CD4-positive, alpha-beta T cell treated with Interleukin-17A for 1 hour (primary cell): ENCODE results near the gene DIP2B.
A peak's percentile ranks its signal among the peaks of the same experiment; 100 is the strongest.

Experiments used
- DNase-seq: peaks from one replicate; pipeline ENCODE4 v3.0.0-alpha.2; 2020

The DIP2B gene

DNA sequence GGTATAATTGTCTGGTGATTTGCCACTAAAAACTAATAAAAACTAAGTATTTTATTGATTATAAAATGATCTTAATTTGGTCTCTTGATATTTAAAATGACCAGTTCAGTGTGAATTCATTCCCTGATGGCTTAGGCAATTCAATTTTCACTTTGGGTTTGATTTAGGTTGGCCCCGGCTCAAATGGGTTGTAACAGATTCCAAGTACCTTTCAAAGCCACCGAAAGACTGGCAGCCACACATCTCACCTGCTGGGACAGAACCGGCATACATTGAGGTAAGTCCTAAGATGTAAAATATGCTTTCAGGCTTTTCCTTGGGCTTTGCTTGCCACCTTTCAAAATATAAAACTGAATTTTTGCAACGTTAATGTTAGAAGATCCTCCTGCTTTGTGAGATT is 181.6 kb downstream of the DIP2B start:
- DNase-seq = no peak

DNA sequence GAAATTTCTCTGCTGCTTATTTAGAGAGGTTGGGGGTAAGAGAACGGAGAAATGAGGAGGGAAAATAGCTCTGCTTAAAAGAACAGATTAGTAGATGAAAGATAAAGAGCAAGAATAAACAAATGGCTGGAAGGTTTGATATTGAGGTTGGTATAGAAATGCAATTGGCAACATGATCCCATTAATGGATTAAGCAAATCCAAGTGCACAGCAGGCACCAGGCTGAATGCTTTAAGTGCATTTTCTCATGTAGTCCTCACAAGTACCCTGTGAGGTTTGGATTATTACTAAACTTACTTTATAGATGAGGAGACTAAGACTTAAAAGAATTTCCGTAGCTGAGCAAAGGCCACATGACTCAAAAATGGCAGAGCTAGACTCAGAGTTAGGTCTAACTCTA is 182.2 kb downstream of the DIP2B start:
- no peak for DNase-seq

GRCh38 chr12:50689437-50689836 is 184.7 kb downstream of the DIP2B start:
- no peak for DNase-seq

DNA sequence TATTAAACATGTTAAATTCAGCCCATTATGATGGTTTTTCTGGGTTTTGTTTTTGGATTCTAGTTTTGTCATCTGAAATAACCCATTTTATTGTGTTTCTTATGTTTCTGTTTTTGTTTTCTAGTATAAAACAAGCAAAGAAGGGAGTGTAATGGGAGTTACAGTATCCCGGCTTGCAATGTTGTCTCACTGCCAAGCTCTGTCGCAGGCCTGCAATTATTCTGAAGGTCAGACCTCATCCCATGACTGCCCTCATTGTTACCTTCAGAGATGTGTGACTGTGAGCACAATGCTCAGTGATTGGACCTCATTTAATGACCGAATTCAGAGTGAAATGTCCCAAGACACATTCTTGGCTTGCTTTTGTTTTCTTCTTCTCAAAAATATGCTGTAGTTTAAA is 186.1 kb downstream of the DIP2B start:
- no peak for DNase-seq

GRCh38 chr12:50695961-50696360 is 191.2 kb downstream of the DIP2B start:
- DNase-seq = no peak

DNA sequence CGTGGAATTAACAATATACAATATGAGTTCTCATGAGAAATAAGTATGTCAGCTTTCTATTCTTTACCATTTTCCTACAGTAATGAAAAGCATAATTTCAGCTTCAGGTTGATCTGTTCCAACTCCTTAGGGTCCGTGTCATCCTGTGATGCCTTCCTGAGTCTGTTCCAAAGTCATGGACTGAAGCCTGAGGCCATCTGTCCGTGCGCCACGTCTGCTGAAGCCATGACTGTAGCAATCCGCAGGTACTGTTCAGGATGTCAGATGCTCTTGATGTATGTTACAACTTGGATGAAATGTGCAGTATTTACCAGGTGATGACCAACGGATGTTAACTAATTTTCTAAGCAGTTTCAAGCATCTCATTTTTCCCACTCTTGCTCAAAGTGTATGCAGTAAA is 192.1 kb downstream of the DIP2B start:
- DNase-seq = no peak

GRCh38 chr12:50699154-50699553 is 194.4 kb downstream of the DIP2B start:
- DNase-seq = no peak

- DNase-seq = no peak
Observed at GRCh38 chr12:50699940-50700339, 195.2 kb downstream of the DIP2B start.

- no peak for DNase-seq
Observed at GRCh38 chr12:50706606-50707005, 201.8 kb downstream of the DIP2B start.

GRCh38 chr12:50707396-50707795 is 202.6 kb downstream of the DIP2B start:
- DNase-seq = no peak

DNA sequence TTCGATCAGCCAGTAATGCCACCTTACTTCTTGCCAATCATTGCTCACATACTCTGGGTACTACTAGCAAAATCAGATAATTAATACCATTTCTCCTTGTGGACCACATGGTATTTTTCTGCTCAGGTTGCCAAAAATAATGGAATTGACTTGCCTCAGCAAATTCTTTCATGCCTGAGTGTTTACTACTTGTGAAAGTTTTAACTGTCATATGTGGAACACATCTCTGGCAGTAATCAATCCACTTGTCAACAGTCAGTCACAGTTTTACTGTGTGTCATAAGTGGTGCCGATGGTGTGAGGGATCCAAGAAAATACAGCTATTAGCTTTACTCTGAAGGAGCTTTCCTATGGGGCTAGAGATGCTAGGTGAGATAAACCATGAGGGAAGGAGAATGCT is 203.8 kb downstream of the DIP2B start:
- no peak for DNase-seq

DNA sequence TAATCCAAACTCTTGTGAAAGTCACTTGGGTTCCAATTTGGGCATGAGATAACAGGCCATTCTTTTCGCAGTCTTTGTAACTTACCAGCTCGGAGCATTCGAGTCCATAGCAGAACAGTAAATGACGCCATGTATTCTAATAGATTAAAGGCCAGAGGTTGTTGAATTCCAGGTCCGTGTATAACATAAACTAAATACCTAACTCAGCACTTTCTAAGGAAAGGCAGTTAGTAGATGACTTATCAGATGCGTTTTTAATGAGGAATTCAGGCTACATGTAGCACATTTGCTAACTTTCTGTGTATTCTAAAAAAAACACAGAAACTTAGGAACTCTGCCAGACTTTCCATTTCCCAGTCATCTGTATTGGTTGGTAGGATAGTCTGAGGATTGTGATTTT is 206.3 kb downstream of the DIP2B start:
- no peak for DNase-seq

- DNase-seq = no peak
Observed at GRCh38 chr12:50715174-50715573, 210.4 kb downstream of the DIP2B start.

DNA sequence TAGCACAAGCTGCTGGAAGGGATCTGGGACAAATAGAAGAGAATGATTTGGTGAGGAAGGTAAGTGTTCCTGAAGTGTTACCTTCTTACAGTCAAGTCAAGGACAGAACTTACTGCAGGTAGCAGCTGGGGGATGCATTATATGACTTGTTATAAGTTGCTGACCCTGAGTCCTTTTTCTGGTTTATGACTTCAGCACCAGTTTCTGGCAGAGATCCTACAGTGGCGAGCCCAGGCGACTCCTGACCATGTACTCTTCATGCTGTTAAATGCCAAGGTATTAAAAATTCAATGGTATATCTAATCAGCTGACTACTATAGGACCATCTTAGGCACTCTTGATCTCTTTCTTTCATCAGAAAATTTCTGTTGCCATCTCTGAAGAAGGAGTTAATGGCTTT is 214.0 kb downstream of the DIP2B start:
- no peak for DNase-seq

DNA sequence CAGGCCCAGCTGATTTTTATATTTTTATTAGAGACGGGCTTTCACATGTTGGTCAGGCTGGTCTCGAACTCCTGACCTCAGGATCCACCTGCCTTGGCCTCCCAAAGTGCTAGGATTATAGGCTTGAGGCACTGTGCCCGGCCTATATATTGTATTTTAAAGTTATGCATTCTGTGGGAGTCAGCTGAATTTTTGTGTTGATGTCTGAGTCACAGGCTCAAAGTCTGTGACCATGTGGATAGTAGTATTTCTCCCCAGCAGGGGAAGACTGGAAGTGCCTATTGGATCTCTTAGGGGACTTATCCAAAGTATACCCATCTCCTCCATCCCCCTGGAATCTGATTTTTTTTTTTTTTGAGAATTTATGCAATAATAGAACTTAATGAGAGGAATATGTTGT is 215.3 kb downstream of the DIP2B start:
- no peak for DNase-seq

DNA sequence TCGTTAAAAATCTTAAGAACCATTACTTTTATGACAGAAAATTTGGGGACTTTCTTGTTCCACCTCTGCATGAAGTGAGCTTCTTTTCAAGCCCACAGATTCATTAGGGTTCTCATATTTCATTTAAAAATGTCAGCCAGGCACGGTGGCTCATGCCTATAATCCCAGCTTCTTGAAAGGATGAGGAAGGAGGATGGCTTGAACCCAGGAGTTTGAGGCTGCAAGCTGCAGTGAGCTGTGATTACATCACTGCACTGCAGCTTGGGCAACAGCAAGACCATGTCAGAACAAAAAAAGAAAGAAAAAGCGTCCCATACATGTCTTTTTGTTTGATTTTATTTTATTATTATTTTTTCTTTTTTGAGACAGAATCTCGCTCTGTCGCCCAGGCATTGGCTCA is 215.7 kb downstream of the DIP2B start:
- no peak for DNase-seq

- no peak for DNase-seq
Observed at GRCh38 chr12:50723865-50724264, 219.1 kb downstream of the DIP2B start.

DNA sequence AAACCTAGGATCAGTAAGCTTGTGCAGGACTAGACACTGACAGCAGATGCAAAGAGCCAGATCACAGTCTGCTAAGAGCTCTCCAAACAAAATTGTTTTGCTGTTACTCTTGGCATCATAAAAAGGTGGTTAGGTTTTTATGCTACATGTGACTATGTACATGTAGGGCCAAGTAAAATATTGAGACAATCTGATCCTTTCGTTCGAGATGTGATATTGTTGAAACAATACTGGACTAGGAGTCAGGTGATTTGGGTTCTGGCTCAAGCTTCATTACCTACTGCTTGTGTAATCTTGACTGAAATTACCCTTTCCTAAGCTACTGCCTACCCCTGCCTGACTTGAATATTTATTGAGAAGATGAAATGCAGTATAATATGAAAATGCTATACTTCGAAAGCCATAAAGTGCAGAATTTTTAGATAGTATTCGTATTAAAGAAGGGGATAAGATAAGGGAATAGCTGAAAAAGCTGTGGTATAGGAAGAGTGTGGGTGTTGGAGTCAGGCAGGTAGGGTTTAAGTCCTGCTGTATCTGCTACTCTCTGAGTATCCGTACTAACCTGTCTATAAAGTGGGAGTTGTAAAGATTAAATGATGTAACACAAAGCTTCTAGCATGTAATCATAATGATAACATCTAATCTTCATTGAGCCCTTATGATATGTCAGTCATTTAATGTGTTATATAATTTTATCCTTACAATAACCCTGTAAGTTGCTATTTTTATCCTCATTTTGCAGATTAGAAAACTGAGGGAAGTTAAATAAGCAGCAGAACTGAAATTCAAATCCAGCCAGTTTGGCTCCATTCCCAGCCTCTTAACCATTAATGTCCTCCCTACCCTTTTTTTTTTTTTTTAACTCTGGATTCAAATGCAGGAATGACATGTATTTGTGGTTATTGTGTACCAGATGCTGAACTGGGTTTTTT is 220.5 kb downstream of the DIP2B start:
- DNase-seq = no peak

GRCh38 chr12:50727466-50727865 is 222.7 kb downstream of the DIP2B start:
- DNase-seq = no peak

GRCh38 chr12:50728417-50728816 is 223.6 kb downstream of the DIP2B start:
- no peak for DNase-seq

- DNase-seq = no peak
Observed at GRCh38 chr12:50728841-50729240, 224.1 kb downstream of the DIP2B start.

DNA sequence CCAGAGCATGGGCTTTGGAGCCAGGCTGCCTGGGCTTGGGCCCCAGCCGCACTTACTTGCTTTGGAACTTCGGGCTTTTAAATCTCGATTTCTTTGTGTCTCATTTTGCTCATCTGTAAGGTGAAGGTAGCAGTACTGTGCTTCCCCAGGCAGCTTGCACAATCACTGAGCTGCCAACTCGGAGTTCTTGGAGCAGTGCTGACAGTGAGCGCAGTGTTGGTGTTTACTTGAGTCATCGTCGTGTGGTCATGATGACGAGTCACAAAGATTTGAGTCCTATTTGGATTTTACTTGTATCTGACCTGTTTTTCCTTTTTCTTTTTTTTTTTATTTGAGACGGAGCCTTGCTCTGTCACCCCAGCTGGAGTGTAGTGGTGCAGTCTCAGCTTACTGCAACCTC is 227.8 kb downstream of the DIP2B start:
- DNase-seq = no peak

GRCh38 chr12:50733706-50734105 is 228.9 kb downstream of the DIP2B start:
- no peak for DNase-seq

GRCh38 chr12:50734409-50735263 is 229.9 kb downstream of the DIP2B start:
- DNase-seq = peak; percentile 36
